SU-DHL-6 (cell line): ENCODE results near the gene HORMAD2.

Experiments used
- CTCF ChIP-seq: fragments of 200-600 bp; sonication (generic); IDR thresholded peaks from one replicate; pipeline ENCODE4 v1.5.1; 2017; ENCODE audit warnings: antibody characterized with exemption, mild to moderate bottlenecking, low read length, moderate library complexity; ENCODE audit not compliant: insufficient read depth, poor library complexity, severe bottlenecking
- EZH2phosphoT487 ChIP-seq: fragments of 200-600 bp; sonication (generic), shearing (Covaris generic); conservative IDR thresholded peaks from 2 replicates; pipeline ENCODE4 v1.6.1; 2018; ENCODE audit warnings: mild to moderate bottlenecking, antibody characterized with exemption, low read length, moderate library complexity, mixed read lengths

- TF ChIP-seq CTCF (no peak), EZH2phosphoT487 (no peak)
Measured at GRCh38 chr22:30064172-30064571, 16.1 kb upstream of the HORMAD2 start.
